ENCODE results near the gene GATA6.
"Not testable (repeated sequence)": the region's sequence is repeated elsewhere in the genome, so short reads cannot be mapped to it uniquely, and the experiment has no call there.

GATA6 gene

GRCh38 chr18:22210311-22210754, 40.9 kb downstream of the GATA6 start:
- DNase-seq: no peak

DNA sequence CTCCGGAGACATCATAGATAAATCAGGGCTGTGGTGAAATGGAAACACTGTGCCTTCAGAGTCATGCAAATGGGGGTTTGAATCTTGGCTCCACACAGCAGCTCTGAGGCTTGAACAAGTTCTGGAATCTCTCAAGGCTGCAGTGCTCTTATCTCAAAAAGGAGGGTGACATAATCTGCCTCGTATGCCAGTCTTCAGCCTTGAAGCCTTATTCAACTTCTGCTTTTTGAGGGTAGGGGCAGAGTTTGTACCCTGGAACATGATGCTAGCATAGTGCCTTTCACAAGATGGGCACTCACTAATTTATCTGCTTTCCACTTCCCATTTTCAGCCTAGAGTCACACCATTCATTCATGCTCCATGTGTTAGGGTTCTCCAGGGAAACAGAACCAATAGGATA, 42.3 kb downstream of the GATA6 start:
- DNase-seq: no peak

GRCh38 chr18:22213333-22213973, 44.1 kb downstream of the GATA6 start:
- no peak for DNase-seq

DNA sequence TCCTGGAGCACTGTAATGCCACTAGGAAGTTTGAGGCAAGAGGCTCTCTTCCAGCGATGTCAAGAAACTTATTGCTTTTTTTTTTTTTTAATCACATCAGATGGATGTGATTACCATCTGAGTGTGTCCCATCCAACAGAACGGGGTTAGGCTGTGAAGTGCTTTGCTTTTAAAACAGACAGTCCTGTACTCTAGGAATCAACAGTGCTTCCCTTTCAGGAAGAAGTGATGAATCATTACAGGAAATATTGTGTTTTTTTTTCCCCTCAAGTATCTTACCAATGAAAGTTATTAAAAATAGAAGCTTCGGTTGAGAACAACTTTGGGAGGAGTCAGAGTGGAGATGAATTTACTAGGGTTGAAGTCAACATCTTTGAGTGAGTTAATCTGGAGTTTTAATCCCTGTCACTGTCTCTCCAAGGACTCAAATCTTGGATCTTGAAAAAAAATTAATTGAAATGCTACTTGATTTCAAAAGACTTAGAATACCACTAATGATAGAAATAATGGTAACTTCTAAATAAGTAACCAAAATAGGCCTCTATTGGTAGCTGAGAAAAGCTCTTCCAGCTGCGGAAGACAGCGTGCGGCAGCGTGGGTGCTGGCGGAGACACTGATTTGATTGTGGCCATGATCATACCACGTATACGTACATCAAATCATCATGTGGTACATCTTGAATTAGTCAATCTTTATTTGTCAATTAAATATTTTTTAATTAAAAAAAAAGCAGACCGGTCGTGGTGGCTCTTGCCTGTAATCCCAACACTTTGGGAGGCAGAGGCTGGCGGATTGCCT, 45.5 kb downstream of the GATA6 start:
- no peak for DNase-seq

DNA sequence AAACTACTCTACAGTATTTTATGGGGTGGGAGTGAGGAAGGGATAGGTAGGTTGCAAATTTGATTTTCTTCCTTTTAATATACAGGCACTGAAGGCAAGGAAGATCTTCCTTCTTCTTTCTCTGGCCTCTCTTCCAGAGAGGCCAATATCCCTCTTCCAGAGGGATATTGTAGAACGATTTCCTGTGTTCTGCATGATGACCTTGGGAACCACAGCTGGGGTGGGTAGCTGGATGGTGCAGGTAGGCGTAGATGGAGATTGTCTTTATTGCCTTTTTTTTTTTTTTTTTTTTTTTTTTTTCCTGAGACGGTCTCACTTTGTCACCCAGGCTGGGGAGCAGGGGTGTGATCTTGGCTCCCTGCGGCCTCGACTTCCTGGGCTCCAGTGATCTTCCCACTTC, 49.4 kb downstream of the GATA6 start:
- no peak for DNase-seq

DNA sequence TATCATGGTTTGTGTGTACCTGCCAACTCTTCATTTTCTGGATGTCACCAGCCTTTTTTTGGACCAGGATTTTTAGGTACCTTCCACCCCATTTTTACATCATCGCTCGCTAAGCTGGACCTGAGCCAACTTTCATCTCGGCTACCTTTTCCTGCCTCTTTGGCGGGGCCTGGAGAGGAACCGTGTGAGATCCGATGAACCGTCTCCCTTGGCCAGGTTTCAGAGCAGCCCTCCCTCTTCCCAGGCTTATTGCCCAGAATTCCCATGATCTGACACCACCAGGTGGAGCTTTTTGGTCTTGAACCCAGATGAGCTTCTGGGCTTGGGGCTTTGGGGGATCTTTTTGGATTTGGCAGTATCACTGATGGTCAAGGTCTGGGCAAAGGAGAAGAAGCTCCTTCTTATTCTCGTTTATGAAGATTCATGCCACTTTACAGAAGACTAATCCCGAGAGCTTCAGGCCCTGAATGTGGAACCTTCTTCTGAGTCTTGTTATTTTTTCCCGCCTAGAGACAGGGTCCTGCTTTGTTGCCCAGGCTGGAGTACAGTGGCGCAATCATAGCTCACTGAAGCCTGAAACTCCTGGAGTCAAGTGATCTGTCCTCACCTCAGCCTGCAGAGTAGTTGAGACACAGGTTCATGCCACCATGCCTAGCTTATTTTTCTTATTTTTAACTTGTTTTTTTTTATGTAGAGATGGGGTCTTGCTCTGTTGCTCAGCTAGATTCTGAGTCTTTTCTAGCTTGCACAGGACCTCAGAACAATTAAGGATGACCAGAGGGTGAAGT, 50.4 kb downstream of the GATA6 start:
- no peak for DNase-seq

DNA sequence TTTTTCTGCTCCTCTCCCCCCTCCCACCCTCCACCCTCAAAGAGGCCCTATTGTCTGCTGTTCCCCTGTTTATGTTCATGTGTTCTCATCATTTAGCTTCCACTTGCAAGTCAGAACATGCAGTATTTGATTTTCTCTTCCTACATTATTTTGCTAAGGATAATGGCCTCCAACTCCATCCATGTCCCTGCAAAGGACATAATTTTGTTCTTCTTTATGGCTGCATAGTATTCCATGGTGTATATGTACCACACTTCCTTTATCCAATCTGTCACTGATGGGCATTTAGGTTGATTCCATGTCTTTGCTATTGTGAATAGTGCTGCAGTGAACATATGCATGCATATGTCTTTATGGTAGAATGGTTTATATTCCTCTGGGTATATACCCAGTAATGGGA, 51.2 kb downstream of the GATA6 start:
- not testable (repeated sequence) for DNase-seq

DNA sequence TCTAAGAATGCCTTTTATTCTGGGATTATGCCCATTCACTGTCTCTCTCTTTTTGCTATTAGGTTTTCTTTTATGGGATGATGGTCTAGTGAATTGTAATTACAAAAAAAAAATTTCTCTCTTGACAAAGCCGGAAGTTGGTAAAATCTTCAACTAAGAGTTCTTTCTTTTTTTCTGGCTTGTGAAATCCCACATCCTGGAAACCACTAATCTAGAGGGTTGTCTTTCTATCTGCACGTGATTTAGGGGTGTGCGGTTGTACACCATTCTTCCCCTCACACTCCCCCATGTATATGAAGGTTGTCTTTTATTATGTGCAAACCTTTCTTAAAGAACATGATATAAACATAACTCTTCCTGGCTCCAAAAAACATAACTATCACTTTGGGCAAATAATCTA, 52.0 kb downstream of the GATA6 start:
- DNase-seq: no peak

- peak; percentile 14 for DNase-seq
Observed at GRCh38 chr18:22223254-22223964, 54.0 kb downstream of the GATA6 start.

- no peak for DNase-seq
Observed at GRCh38 chr18:22223965-22224322, 54.6 kb downstream of the GATA6 start.

DNA sequence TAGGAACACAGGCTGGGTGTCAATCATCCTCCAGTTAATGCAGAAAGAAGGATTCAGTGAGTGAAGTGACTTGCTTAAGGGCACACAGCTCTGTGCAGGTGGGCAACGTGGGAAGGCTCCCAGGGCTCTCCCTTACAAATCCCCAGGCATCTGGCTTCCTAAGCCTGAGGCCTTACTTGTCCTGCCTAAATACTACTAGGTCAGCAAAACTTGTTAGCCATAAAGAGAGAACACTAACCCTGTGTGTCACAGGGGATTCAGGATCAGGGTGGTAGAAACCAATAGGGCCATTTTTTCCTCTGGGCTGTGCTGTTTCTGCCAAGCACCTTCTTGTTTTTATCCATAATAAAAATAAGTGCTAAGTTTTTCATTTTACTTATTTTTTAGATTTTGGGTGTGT, 55.0 kb downstream of the GATA6 start:
- DNase-seq: no peak

GRCh38 chr18:22226801-22227200, 57.4 kb downstream of the GATA6 start:
- DNase-seq: no peak

DNA sequence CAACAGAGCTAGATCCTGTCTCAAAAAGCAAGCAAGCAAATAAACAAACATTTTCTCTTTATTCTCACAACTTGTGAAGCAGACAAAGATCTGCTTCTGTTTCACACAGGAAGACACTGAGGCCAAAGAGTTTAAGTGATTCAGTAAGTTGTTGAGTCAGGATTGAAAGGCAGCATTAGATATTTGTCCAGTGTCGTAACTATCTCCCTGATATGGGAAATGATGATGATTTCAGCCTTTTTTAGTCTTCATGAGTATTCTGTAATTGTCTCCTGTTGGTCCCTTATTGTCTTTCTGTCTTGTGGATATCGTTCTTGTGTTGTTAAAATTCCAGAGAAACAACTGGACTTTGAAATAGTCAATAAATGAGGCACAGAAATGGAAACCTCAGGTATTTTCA, 59.6 kb downstream of the GATA6 start:
- no peak for DNase-seq

GRCh38 chr18:22229456-22230124, 60.2 kb downstream of the GATA6 start:
- DNase-seq: no peak

DNA sequence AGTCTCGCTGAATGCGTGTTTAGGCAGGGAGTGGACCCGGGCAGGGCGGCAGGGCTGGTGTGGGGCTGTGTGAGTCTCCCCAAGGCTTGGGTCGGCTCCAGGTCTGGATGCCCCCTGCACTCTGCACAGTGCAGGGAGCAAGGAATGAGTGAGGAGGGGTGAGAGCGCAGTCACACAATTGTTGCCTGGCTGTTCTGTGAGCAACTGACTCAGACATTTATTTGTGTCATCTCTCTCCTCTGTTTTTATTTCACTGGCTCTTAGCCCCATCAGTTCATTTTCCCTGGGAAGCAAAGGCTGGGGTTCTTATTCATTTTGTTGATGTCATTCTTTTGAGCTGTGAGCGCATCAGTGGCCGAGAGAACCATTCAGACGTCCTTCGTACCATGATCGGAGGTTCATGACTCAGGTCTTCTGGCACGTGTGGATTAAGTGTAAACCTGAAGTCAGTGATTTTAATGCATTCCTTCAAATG, 61.1 kb downstream of the GATA6 start:
- no peak for DNase-seq

DNA sequence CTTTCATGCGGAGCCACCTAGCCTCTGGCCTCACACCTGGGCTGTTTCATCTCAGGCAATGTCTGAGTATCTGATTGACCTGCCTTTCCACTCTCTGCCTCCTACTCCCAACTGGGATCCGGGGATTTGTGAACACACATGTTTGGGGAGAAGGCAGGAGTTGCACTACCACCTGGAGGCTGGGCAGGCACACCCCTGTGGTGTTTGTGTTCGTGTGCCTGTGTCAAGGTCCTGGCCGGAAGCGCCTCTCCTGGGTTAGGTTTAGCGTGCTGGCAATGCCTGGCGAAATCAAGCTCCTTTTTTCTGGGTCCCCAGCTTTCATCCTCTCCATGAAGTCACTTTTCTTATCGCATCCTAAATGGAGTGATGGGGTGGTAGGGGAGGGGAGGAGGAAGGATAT, 63.9 kb downstream of the GATA6 start:
- DNase-seq: no peak

GRCh38 chr18:22238036-22238435, 68.6 kb downstream of the GATA6 start:
- no peak for DNase-seq

GRCh38 chr18:22238681-22239080, 69.3 kb downstream of the GATA6 start:
- no peak for DNase-seq

DNA sequence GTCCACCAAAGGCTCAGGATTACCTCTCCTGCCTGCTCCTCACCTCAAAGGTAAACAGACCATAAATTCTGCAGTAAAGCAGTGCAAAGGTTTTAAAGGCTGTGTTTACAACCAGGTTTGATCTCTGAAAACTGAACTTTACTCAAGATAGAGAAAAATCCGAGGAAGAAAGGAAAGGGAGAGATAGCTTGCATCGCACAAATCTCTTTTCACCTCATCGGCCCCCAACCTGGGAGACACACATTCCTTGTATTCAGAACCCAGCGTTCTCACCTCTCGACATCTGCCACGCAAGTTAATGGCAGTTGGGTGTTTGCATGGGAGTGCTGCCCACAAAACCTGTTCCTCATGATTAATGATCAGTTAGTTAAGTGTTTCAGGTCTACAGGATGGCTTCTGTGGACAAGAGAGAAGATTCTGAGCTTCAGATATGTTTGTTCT, 72.6 kb downstream of the GATA6 start:
- no peak for DNase-seq

GRCh38 chr18:22243513-22243912, 74.1 kb downstream of the GATA6 start:
- no peak for DNase-seq

DNA sequence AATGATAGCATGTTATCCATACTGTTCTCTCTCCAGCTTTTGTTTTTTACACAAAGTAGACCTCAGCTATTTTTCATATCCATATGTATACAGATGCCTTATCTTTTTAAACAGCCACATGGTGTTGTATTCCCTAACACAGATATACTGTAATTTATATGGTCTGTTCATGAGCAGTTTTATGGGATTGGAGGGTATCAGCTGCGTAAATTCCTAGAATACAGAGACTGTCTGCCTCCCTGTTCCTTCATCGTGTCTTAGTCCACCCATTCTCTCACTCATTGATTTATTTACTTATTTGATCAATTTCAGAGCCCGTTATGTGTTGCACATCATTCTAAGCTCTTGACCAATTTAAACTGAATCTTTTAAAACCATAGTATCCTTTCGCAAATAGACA, 80.6 kb downstream of the GATA6 start:
- DNase-seq: no peak

GRCh38 chr18:22250591-22250996, 81.2 kb downstream of the GATA6 start:
- DNase-seq: no peak

All from activated gamma-delta T cell (primary cell).